Panc1 (cell line): ENCODE measurements around the gene PIEZO1. TPM values are rescaled to one million over a fixed set of nuclear protein-coding genes. Genes with fewer than 3 reads are reported as not detected.

ENCODE experiments used
- ATAC-seq: fragments of 200-7000 bp; cut with Tn5 transposase; 2 replicates; pipeline ENCODE4 v1.9.1; 2020; ENCODE audit warnings: mild to moderate bottlenecking, moderate library complexity
- BruUV-seq: library from RNA; stranded (reverse); fragments of 400-500 nt; replicated peaks from 2 replicates; lab custom pipeline; 2021; lab: Mats Ljungman, UMichigan
- CTCF ChIA-PET: fragments of 300-600 bp; sonication (Branson Sonifier 250); formaldehyde crosslinking; loops from one replicate; lab custom pipeline; 2022; ENCODE audit warnings: antibody characterized with exemption; lab: Charles Lee
- POLR2A ChIA-PET: fragments of 300-600 bp; sonication (Branson Sonifier 250); formaldehyde crosslinking; loops from one replicate; lab custom pipeline; 2022; ENCODE audit warnings: antibody characterized with exemption; lab: Charles Lee
- DNase-seq: peaks from one replicate; pipeline ENCODE4 v3.0.0-alpha.2; 2010; ENCODE audit warnings: low read depth, low spot score
- H3K27ac ChIP-seq: 2 replicates; pipeline ENCODE4 v1.5.1; 2011; ENCODE audit warnings: mild to moderate bottlenecking, low read length, inconsistent platforms
- H3K27me3 ChIP-seq: fragments of 200-500 bp; sonication (Bioruptor generic); 2 replicates; pipeline ENCODE4 v1.6.0; 2014; ENCODE audit warnings: low read length, inconsistent platforms; ENCODE audit not compliant: control insufficient read depth, insufficient read depth
- H3K36me3 ChIP-seq: fragments of 200-500 bp; sonication (Bioruptor generic); 2 replicates; pipeline ENCODE4 v1.5.1; 2014; ENCODE audit warnings: inconsistent platforms, mild to moderate bottlenecking, low read length, moderate library complexity; ENCODE audit not compliant: control insufficient read depth, insufficient read depth
- H3K4me1 ChIP-seq: 2 replicates; pipeline ENCODE4 v1.5.1; 2011; ENCODE audit warnings: inconsistent platforms, mild to moderate bottlenecking, low read length, moderate library complexity; ENCODE audit not compliant: control insufficient read depth, insufficient read depth
- H3K4me3 ChIP-seq, 2 experiments: 2 replicates each; pipeline ENCODE4 v1.5.1; 2011 to 2012; ENCODE audit warnings: low read depth in 2 of 2, low read length in 2 of 2, mild to moderate bottlenecking in 2 of 2, inconsistent platforms in 1 of 2, moderate library complexity in 1 of 2
- H3K9me3 ChIP-seq: fragments of 200-500 bp; sonication (Bioruptor generic); 2 replicates; pipeline ENCODE4 v1.5.1; 2014; ENCODE audit warnings: low read depth, mild to moderate bottlenecking, inconsistent platforms, low read length, moderate library complexity; ENCODE audit not compliant: control insufficient read depth, insufficient read depth
- POLR2AphosphoS5 ChIP-seq: IDR thresholded peaks from 2 replicates; pipeline ENCODE4 v1.6.1; 2012; ENCODE audit warnings: mild to moderate bottlenecking, low read depth, low read length, moderate library complexity
- REST ChIP-seq, 2 experiments: IDR thresholded peaks; 2 replicates each; pipeline ENCODE4 v1.6.1; 2011 to 2012; ENCODE audit warnings: low read depth in 2 of 2, control low read depth in 1 of 2, low read length in 1 of 2, mild to moderate bottlenecking in 1 of 2, moderate library complexity in 1 of 2; ENCODE audit not compliant: insufficient read depth in 1 of 2
- SIN3A ChIP-seq: IDR thresholded peaks from 2 replicates; pipeline ENCODE4 v1.6.1; 2012; ENCODE audit warnings: low read depth, mild to moderate bottlenecking, low read length, moderate library complexity, borderline replicate concordance; ENCODE audit not compliant: insufficient read depth
- TCF7L2 ChIP-seq: IDR thresholded peaks from 2 replicates; pipeline ENCODE4 v1.6.1; 2011; ENCODE audit warnings: mild to moderate bottlenecking, low read depth, low read length, inconsistent platforms
- in situ Hi-C: cut with HindIII; loops from 2 replicates; pipeline ENCODE4 v1.10.0; 2016; ENCODE audit warnings: low sequenced_read_pairs, low pct_unique_long_range_greater_than_20kb
- intact Hi-C: fragments of 100-400 bp; cut with micrococcal nuclease; formaldehyde crosslinking; loops from one replicate; pipeline ENCODE4 v1.10.0; 2022; ENCODE audit not compliant: unreplicated experiment
- total RNA-seq: library from RNA; stranded (reverse); gene quantifications from one replicate; pipeline ENCODE4 v1.2.1, GENCODE V29; 2021; ENCODE audit not compliant: unreplicated experiment
- TF ChIP-seq, protein P1 (sequence below): fragments of 450-650 bp; IDR thresholded peaks from 2 replicates; pipeline ENCODE4 v1.5.1; 2017; ENCODE audit warnings: mild to moderate bottlenecking

The PIEZO1 gene
- total RNA-seq, 1 experiment from 2014 or later = 175 TPM

DNA sequence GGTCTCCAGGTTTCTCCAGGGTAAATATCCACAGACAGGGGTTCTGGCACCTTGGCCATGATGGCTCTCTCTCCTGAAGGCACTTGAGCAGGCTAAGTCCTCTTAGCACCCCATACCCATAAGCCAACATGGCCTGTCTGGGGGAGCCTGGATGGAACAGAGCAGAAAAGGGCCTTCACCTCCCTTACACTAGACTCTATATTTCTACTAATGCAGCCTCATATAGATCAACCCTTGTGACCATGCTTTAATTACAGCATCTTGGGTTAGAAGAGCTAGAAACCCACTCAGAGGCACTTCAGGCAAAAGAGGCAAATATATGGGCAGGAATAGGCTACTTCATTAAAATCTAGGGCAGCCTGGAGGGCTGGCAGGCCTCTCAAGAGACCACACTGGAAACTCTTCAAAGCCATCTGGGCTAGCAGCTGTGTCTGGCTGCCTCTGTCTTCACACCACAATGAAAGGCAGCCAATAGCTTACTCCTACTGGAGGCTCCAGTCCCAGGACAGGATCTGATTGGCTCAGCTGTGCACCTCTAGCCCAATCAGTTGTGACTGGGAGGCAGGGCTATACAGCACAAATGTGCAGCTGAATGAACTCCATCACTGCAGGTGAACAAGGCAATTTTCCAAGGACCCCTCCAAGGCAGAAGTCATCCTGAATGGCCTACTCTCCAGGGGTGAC is 13.9 kb upstream of the PIEZO1 start:
- in situ Hi-C loops (no loop called here), intact Hi-C loops (no loop called here)
- DNase-seq (no peak), ATAC-seq (peak; percentile 22; the same call in 1 of the 2 replicates)
- TF ChIP-seq, protein P1, sequence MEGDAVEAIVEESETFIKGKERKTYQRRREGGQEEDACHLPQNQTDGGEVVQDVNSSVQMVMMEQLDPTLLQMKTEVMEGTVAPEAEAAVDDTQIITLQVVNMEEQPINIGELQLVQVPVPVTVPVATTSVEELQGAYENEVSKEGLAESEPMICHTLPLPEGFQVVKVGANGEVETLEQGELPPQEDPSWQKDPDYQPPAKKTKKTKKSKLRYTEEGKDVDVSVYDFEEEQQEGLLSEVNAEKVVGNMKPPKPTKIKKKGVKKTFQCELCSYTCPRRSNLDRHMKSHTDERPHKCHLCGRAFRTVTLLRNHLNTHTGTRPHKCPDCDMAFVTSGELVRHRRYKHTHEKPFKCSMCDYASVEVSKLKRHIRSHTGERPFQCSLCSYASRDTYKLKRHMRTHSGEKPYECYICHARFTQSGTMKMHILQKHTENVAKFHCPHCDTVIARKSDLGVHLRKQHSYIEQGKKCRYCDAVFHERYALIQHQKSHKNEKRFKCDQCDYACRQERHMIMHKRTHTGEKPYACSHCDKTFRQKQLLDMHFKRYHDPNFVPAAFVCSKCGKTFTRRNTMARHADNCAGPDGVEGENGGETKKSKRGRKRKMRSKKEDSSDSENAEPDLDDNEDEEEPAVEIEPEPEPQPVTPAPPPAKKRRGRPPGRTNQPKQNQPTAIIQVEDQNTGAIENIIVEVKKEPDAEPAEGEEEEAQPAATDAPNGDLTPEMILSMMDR = no peak
- TF ChIP-seq REST (IDR thresholded peaks at IDR 0.05; ENCODE audit: insufficient read depth in 1 of 2, low read depth in 2 of 2, low read length in 1 of 2) (no peak), POLR2AphosphoS5 (no peak), SIN3A (no peak), TCF7L2 (no peak)
- no peaks in the 10 kb centered on the region for H3K9me3 ChIP-seq
- CTCF ChIA-PET = no interaction called here
- H3K27ac ChIP-seq = no peak overlapping the region
- no peaks in the 10 kb centered on the region for H3K4me1 ChIP-seq
- no peaks in the 10 kb centered on the region for H3K36me3 ChIP-seq
- H3K27me3 ChIP-seq = no peaks in the 10 kb centered on the region
- BruUV-seq = no TSS peak
- no peak overlapping the region for H3K4me3 ChIP-seq
- POLR2A ChIA-PET = no interaction called here

DNA sequence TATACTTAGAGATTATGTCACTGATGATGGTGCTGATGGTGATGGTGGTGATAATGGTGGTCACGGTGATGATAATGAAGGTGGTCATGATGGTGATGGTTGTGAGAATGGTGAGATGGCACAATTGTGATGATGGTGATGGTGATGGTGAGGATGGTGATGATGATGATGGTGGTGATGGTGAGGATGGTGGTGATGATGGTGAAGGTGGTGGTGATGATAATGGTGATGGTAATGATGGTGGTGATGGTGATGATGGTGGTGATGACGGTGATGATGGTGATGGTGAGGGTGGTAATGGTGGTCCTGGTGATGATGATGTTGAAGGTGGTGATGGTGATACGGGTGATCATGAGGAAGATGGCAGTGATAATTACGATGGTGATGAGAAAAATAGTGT is 13.1 kb upstream of the PIEZO1 start:
- no peaks in the 10 kb centered on the region for H3K27me3 ChIP-seq
- no peak overlapping the region for H3K4me3 ChIP-seq
- intact Hi-C loops = no loop called here
- no peak for DNase-seq
- ChIA-PET CTCF (no interaction called here), POLR2A (no interaction called here)
- TF ChIP-seq TCF7L2 = no peak
- H3K36me3 ChIP-seq = no peaks in the 10 kb centered on the region
- H3K9me3 ChIP-seq = no peaks in the 10 kb centered on the region
- ATAC-seq = no peak
- in situ Hi-C loops = no loop called here
- BruUV-seq = no TSS peak
- no peak overlapping the region for H3K27ac ChIP-seq
- peaks cover 3% of the 10 kb centered on the region; the same call in 1 of the 2 replicates for H3K4me1 ChIP-seq

- CTCF ChIA-PET = interaction anchor here (1.2 kb wide), 1 partner anchor 60 kb away, joined by 5 read pairs; no protein-coding TSS in a partner anchor
- POLR2A ChIA-PET = no interaction called here
- intact Hi-C loops = no loop called here
Measured at GRCh38 chr16:88796278-88796677, 11.3 kb upstream of the PIEZO1 start.

More at GRCh38 chr16:88796278-88796677, 11.3 kb upstream of the PIEZO1 start:
- DNase-seq = no peak
- Histone ChIP-seq H3K4me3 (no peak overlapping the region), H3K36me3 (no peaks in the 10 kb centered on the region), H3K27ac (no peak overlapping the region), H3K9me3 (no peaks in the 10 kb centered on the region), H3K4me1 (peaks cover 3% of the 10 kb centered on the region; the same call in 1 of the 2 replicates), H3K27me3 (no peaks in the 10 kb centered on the region)
- ATAC-seq = no peak
- in situ Hi-C loops = no loop called here
- no peak for TF ChIP-seq POLR2AphosphoS5
- TF ChIP-seq TCF7L2 = no peak
- no peak for TF ChIP-seq SIN3A
- TF ChIP-seq, protein P1 = no peak
- TF ChIP-seq REST (IDR thresholded peaks at IDR 0.05; ENCODE audit: insufficient read depth in 1 of 2, low read depth in 2 of 2, low read length in 1 of 2) = no peak
- BruUV-seq = no TSS peak
